Fibroblast of pulmonary artery (primary cell): ENCODE data around the gene NPAS3.

Experiments used
- DNase-seq: peaks from one replicate; pipeline ENCODE4 v3.0.0-alpha.2; 2010; ENCODE audit warnings: low read depth
- H3K4me3 ChIP-seq: replicated peaks from 2 replicates; pipeline ENCODE4 v1.5.1; 2011; ENCODE audit warnings: low read depth, mild to moderate bottlenecking, control low read depth, low read length, moderate library complexity
- TF ChIP-seq, protein P1 (sequence below): IDR thresholded peaks from 2 replicates; pipeline ENCODE4 v1.5.1; 2011; ENCODE audit warnings: mild to moderate bottlenecking, control low read depth, low read length, inconsistent platforms; ENCODE audit errors: missing control alignments

Gene NPAS3

DNA sequence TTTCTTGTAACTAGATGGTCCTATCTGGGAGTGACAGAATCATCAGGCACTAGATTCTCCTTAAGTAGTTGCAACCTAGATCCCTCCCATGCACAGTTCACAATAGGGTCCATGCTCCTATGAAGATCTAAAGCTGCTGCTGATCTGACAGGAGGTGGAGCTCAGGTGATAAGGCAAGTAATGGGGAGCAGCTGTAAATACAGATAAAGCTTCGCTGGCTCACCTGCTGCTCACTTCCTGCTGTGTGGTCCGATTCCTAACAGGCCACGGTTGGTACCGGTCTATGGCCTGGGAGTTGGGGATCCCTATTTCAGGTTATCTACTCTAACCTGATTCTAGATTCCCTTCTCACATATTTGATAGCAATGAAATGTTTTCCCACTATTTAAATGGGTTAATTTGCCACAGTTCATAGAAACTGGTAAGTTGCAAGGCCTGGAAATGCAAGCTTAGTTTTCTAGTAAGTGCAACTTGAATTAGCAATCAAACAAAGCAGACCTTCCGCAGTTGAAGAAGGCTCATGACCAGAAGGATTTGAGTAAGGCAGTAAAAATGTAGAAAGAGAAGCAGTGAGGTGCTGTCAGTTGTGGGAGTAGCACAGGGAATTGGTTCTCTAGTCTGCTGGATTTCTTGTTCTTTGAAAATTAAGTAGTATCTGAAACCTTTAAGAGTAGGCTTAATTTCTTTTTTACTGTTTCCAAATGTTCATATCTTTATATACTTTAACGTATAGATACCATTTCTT lies 679.9 kb downstream of the NPAS3 start:
- H3K4me3 ChIP-seq: no peak overlapping the region
- peak; percentile 19 for DNase-seq
- TF ChIP-seq, protein P1, sequence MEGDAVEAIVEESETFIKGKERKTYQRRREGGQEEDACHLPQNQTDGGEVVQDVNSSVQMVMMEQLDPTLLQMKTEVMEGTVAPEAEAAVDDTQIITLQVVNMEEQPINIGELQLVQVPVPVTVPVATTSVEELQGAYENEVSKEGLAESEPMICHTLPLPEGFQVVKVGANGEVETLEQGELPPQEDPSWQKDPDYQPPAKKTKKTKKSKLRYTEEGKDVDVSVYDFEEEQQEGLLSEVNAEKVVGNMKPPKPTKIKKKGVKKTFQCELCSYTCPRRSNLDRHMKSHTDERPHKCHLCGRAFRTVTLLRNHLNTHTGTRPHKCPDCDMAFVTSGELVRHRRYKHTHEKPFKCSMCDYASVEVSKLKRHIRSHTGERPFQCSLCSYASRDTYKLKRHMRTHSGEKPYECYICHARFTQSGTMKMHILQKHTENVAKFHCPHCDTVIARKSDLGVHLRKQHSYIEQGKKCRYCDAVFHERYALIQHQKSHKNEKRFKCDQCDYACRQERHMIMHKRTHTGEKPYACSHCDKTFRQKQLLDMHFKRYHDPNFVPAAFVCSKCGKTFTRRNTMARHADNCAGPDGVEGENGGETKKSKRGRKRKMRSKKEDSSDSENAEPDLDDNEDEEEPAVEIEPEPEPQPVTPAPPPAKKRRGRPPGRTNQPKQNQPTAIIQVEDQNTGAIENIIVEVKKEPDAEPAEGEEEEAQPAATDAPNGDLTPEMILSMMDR: no peak

DNA sequence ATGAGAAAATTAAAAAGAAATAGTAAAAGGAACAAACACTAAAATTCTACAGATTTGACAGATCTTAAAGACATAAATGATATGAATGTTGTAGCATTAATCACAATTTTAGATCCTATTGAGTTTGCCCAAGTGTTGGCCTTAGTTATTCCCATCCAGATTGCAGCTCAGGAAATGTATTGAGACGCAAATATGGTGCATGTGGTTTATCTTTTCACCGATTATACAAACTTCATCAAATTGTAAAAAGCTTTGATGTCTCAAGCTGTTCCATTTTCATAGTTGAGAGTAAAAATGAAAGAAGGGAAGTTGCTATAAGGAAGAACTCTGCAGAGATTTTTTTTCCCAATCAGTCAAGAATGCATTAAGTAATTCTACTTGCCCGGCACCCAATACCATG lies 683.8 kb downstream of the NPAS3 start:
- no peak overlapping the region for H3K4me3 ChIP-seq
- DNase-seq: no peak
- TF ChIP-seq, protein P1: no peak

DNA sequence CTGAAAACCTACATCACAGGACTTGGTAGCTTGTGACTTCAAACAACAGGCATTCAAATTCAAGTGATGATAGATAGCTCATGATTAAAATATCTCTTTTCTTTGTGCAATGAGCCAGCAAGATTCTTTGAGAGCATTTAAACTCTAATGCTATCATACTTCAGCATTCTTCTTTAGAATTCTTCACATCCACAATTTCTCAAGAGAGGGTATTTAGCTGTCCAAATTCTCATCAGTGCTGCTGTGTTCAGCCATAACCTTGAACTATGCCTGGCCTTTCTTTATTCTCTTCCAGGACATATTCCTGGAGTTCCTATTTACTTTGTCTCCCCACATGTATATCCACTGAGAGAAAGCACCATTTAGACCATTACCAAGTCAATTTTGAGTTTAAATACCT lies 691.1 kb downstream of the NPAS3 start:
- no peak for DNase-seq
- TF ChIP-seq, protein P1: no peak
- H3K4me3 ChIP-seq: no peak overlapping the region

DNA sequence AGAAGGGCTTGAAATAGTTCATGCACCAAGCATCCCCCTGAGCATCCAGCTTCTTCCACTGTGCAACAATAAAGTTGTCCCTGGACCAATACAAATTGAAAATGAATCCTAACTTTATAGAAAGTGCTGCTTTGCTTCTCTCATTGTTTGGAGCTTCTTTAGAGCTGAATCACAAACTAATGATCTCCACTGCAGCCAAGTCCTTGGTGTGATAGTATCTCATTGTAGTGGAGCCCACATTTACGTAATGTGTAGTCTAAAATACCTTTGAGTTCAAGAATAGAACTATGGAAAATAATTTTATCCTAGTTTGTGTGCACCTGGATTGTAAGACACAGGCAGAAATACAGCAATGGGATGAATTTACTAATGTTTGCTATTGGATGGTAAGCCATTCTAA lies 692.3 kb downstream of the NPAS3 start:
- no peak overlapping the region for H3K4me3 ChIP-seq
- no peak for DNase-seq
- TF ChIP-seq, protein P1: no peak

DNA sequence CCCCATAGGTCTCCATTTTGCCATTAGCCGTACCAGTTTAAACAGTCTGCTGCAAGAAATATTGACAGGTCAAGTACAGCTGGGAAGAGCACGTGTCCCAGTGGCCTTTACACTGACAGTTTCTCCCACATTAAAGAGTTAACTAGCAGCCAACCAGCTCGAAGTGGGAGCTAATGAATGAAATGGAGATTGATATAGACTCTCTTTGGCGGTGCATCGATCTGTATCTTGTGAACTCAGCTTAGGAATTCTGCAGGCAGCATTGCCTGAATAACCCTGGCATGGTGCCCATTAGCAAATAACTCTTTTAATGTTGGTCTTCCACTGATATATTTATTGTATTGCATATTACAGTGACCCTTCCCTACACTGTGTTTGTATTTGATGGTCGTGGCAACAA lies 692.8 kb downstream of the NPAS3 start:
- TF ChIP-seq, protein P1: no peak
- DNase-seq: no peak
- H3K4me3 ChIP-seq: no peak overlapping the region

DNA sequence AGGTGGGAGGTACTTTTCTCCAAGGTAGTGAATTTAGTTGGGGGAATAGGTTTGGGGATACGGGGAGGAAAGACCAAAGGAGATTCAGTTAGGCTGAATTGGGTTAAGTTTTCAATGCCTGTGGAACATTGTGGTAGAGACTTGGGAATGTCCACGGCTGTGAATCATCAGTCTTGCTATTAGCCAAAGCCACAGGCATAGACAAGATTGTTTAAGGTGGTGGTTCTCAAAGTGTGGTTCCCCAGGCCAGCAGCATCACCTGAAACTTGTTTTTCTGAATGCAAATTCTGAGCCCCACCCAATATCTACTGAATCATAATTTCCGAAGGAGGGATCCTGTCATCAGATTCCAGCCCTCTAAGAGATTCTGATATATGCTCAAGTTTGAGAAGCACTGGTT lies 696.0 kb downstream of the NPAS3 start:
- DNase-seq: no peak
- H3K4me3 ChIP-seq: no peak overlapping the region
- TF ChIP-seq, protein P1: no peak

DNA sequence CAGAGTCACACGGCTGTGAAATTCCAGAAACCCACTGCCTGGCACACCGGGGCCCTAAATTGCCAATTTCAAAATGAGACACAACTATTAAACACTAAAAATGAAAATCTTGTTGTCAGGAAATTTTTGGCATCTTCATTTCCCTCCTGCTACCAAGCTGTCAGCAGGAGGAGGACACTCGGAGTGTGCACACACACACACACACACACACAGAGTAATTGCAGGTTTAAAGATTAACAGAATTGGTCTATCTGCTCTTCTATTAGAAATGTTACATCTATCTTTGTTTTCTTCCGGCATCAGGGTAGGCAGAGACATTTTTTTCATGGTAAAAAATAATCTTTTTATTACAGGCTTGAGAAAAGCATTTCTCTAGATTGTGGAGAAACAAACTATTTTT lies 698.0 kb downstream of the NPAS3 start:
- DNase-seq: no peak
- TF ChIP-seq, protein P1: no peak
- no peak overlapping the region for H3K4me3 ChIP-seq
